SU-DHL-6 (cell line): ENCODE measurements around the gene UNC5C.

Source experiments
- H2AFZ ChIP-seq: fragments of 200-600 bp; sonication (generic); 2 replicates; pipeline ENCODE4 v1.6.1; 2014; ENCODE audit warnings: low read depth, mild to moderate bottlenecking, moderate library complexity, mixed read lengths, antibody characterized with exemption, low read length; ENCODE audit not compliant: severe bottlenecking
- H3F3A ChIP-seq: fragments of 200-600 bp; shearing (Covaris generic); 2 replicates; pipeline ENCODE4 v1.6.0; 2016; ENCODE audit warnings: antibody characterized with exemption, mild to moderate bottlenecking; ENCODE audit not compliant: insufficient read depth
- H3K27ac ChIP-seq: fragments of 200-600 bp; sonication (generic); 2 replicates; pipeline ENCODE4 v1.5.1; 2016; ENCODE audit warnings: low read depth, mild to moderate bottlenecking, low read length, moderate library complexity, mixed read lengths
- H3K27me3 ChIP-seq: fragments of 200-600 bp; sonication (generic), shearing (Covaris generic); 2 replicates; pipeline ENCODE4 v1.6.0; 2014; ENCODE audit warnings: mild to moderate bottlenecking, low read length
- H3K36me3 ChIP-seq: fragments of 200-600 bp; sonication (generic); 2 replicates; pipeline ENCODE4 v1.6.1; 2014; ENCODE audit warnings: mild to moderate bottlenecking, low read length, mixed read lengths
- H3K4me2 ChIP-seq: fragments of 300-600, 200-600 bp; shearing (Covaris generic), sonication (generic); 2 replicates; pipeline ENCODE4 v1.6.0; 2014; ENCODE audit warnings: low read length, low read depth, mild to moderate bottlenecking; ENCODE audit not compliant: poor library complexity, severe bottlenecking
- H3K4me3 ChIP-seq: fragments of 200-600 bp; sonication (generic); 2 replicates; pipeline ENCODE4 v1.5.1; 2014; ENCODE audit warnings: antibody characterized with exemption, low read length, mild to moderate bottlenecking, mixed read lengths; ENCODE audit not compliant: insufficient read depth, poor library complexity, severe bottlenecking
- H3K79me2 ChIP-seq: fragments of 200-600 bp; sonication (generic); 2 replicates; pipeline ENCODE4 v1.6.1; 2014; ENCODE audit warnings: mild to moderate bottlenecking, low read length, moderate library complexity; ENCODE audit not compliant: insufficient read depth
- H3K9ac ChIP-seq: fragments of 200-600 bp; sonication (generic); 2 replicates; pipeline ENCODE4 v1.7.0; 2014; ENCODE audit warnings: mild to moderate bottlenecking, low read length
- H3K9me2 ChIP-seq: fragments of 200-600 bp; sonication (generic); replicated peaks from 2 replicates; pipeline ENCODE4 v1.6.1; 2014; ENCODE audit warnings: low read length; ENCODE audit not compliant: insufficient read depth
- H3K9me3 ChIP-seq: fragments of 200-600 bp; sonication (generic); 2 replicates; pipeline ENCODE4 v1.6.1; 2014; ENCODE audit warnings: low read length, mixed read lengths; ENCODE audit not compliant: insufficient read depth
- H4K20me1 ChIP-seq: fragments of 200-600 bp; sonication (generic); 2 replicates; pipeline ENCODE4 v1.6.1; 2014; ENCODE audit warnings: low read depth, mild to moderate bottlenecking, antibody characterized with exemption, low read length, moderate library complexity, mixed read lengths
- EZH2phosphoT487 ChIP-seq: fragments of 200-600 bp; sonication (generic), shearing (Covaris generic); conservative IDR thresholded peaks from 2 replicates; pipeline ENCODE4 v1.6.1; 2018; ENCODE audit warnings: mild to moderate bottlenecking, antibody characterized with exemption, low read length, moderate library complexity, mixed read lengths
- TF ChIP-seq, protein P1 (sequence below): fragments of 200-600 bp; sonication (generic); IDR thresholded peaks from one replicate; pipeline ENCODE4 v1.5.1; 2017; ENCODE audit warnings: antibody characterized with exemption, mild to moderate bottlenecking, low read length, moderate library complexity; ENCODE audit not compliant: insufficient read depth, poor library complexity, severe bottlenecking

Gene UNC5C

DNA sequence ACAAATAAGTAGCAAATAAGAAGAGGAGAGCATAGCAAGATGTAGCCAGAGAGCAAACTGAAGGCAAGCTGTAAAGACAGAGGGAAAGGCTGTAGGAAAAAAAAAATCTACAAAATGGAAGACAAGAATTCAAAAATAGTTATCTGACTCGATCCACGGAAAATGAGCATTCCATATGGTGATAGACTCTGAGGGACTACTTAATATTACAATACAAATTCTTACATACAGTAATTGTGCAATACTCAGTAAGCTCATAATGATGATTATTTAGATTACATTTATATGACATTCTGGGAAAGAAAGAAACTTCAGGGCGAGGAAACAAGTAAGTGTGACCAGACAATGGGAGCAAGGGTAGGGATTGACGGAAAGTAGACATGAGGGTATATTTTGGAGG lies 102.6 kb downstream of the UNC5C start:
- Histone ChIP-seq H3K79me2 (no peaks in the 10 kb centered on the region), H3K9me2 (no peaks in the 10 kb centered on the region), H3K9me3 (no peaks in the 10 kb centered on the region), H3K4me3 (no peak overlapping the region), H3K27me3 (no peaks in the 10 kb centered on the region), H3K9ac (no peak overlapping the region), H4K20me1 (no peaks in the 10 kb centered on the region), H3K36me3 (no peaks in the 10 kb centered on the region), H3F3A (no peaks in the 10 kb centered on the region), H3K4me2 (no peak overlapping the region), H2AFZ (no peak overlapping the region), H3K27ac (no peak overlapping the region)
- TF ChIP-seq, protein P1, sequence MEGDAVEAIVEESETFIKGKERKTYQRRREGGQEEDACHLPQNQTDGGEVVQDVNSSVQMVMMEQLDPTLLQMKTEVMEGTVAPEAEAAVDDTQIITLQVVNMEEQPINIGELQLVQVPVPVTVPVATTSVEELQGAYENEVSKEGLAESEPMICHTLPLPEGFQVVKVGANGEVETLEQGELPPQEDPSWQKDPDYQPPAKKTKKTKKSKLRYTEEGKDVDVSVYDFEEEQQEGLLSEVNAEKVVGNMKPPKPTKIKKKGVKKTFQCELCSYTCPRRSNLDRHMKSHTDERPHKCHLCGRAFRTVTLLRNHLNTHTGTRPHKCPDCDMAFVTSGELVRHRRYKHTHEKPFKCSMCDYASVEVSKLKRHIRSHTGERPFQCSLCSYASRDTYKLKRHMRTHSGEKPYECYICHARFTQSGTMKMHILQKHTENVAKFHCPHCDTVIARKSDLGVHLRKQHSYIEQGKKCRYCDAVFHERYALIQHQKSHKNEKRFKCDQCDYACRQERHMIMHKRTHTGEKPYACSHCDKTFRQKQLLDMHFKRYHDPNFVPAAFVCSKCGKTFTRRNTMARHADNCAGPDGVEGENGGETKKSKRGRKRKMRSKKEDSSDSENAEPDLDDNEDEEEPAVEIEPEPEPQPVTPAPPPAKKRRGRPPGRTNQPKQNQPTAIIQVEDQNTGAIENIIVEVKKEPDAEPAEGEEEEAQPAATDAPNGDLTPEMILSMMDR: no peak
- TF ChIP-seq EZH2phosphoT487: no peak

DNA sequence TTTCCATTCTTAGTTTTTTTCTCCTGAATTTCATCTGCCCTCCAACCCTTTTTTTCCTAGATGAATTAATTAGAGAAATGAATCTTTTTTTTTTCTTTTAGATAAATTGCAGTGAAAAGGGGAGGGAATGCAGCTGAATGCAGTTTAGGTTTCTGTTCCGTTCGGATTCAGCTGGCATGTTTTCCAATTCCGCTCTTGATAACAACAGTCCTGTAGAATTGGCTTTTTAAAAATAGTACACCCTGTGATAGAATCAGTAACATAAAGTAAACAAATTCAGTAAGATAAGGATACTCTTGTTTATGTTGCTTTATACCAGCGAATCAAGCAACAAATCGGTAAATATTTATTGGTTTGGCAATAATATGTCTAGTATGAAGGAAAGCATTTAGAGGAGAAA lies 103.5 kb downstream of the UNC5C start:
- TF ChIP-seq, protein P1: no peak
- no peak for TF ChIP-seq EZH2phosphoT487
- no peaks in the 10 kb centered on the region for H3K27me3 ChIP-seq
- no peak overlapping the region for H3K4me2 ChIP-seq
- no peaks in the 10 kb centered on the region for H4K20me1 ChIP-seq
- H3K79me2 ChIP-seq: no peaks in the 10 kb centered on the region
- H3F3A ChIP-seq: no peaks in the 10 kb centered on the region
- H3K9me3 ChIP-seq: no peaks in the 10 kb centered on the region
- H2AFZ ChIP-seq: no peak overlapping the region
- no peak overlapping the region for H3K4me3 ChIP-seq
- H3K9ac ChIP-seq: no peak overlapping the region
- H3K36me3 ChIP-seq: no peaks in the 10 kb centered on the region
- no peak overlapping the region for H3K27ac ChIP-seq
- no peaks in the 10 kb centered on the region for H3K9me2 ChIP-seq

DNA sequence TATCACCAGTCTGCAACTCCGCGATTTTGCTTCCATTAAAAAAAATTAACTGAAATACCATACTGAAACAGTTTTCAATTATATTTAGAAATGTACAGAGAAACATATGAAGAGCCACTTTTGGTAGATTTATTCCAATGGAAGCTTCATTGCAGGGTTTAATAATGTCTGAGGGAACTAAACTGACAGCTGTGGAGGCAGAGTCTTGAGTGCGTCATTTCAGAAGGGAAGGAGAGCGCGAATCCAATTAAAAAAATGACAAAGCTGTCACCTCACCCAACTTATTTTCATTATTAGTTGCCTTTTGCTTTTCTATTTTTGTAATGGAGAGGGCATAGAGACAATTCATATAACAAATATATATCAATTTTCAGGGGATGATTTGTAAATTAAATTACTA lies 104.0 kb downstream of the UNC5C start:
- H3K9me3 ChIP-seq: no peaks in the 10 kb centered on the region
- no peaks in the 10 kb centered on the region for H4K20me1 ChIP-seq
- H3K4me2 ChIP-seq: no peak overlapping the region
- H3F3A ChIP-seq: no peaks in the 10 kb centered on the region
- H3K9me2 ChIP-seq: no peaks in the 10 kb centered on the region
- no peaks in the 10 kb centered on the region for H3K27me3 ChIP-seq
- H3K27ac ChIP-seq: no peak overlapping the region
- no peak overlapping the region for H3K9ac ChIP-seq
- no peaks in the 10 kb centered on the region for H3K79me2 ChIP-seq
- no peak for TF ChIP-seq EZH2phosphoT487
- TF ChIP-seq, protein P1: no peak
- H2AFZ ChIP-seq: no peak overlapping the region
- no peaks in the 10 kb centered on the region for H3K36me3 ChIP-seq
- H3K4me3 ChIP-seq: no peak overlapping the region

DNA sequence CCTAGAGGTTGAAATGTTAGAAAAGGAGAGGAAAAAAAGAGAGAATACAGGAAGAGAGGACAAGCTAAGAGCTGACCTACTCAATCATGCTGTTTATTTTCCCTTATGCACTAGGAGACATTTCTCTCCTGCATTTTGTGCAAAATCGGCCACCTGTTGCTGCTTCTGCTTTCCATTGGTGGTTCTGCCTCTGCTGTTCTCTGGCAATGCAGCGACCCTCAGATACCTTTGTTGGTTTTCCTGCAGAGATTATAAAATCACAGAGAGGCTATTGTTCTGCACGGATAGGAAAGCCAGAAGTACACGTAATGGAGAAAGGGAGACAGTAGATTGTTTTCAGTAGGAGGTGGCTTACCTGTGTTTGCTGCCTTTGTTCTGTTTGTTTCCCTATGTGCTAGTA lies 108.9 kb downstream of the UNC5C start:
- no peak overlapping the region for H3K4me2 ChIP-seq
- no peaks in the 10 kb centered on the region for H3K9me3 ChIP-seq
- H3K4me3 ChIP-seq: no peak overlapping the region
- H3K9ac ChIP-seq: no peak overlapping the region
- TF ChIP-seq EZH2phosphoT487: no peak
- TF ChIP-seq, protein P1: no peak
- no peaks in the 10 kb centered on the region for H3K36me3 ChIP-seq
- no peak overlapping the region for H3K27ac ChIP-seq
- no peaks in the 10 kb centered on the region for H4K20me1 ChIP-seq
- no peaks in the 10 kb centered on the region for H3K9me2 ChIP-seq
- no peak overlapping the region for H2AFZ ChIP-seq
- H3K79me2 ChIP-seq: no peaks in the 10 kb centered on the region
- H3F3A ChIP-seq: no peaks in the 10 kb centered on the region
- no peaks in the 10 kb centered on the region for H3K27me3 ChIP-seq
